Activated naive CD4-positive, alpha-beta T cell treated with Interleukin-2 at 50 U/mL for 16 hours (primary cell): ENCODE results near the gene SYNE2.

Source experiments
- DNase-seq: peaks from one replicate; pipeline ENCODE4 v3.0.0-alpha.2; 2020

SYNE2 gene

DNA sequence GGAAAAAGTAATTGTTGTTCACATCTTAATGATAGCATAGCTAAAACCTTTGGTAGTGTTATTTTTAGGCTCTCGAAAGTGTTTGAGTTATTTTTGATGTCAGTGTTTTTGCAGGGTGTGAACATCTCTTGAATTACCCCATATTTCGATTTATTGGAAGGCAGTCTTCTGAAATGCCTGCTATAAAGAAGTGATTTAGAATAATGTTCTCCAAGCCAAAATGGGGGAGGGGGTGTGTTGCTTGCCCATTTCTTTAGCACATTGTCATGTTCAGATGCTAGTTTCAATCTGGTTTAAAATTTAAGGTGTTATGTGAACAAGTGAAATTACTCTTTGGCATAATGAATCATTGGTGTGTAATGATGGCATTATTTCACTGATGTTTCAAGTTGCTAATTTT, 110.6 kb downstream of the SYNE2 start:
- DNase-seq: no peak

- no peak for DNase-seq
Observed at GRCh38 chr14:63964113-63964512, 111.3 kb downstream of the SYNE2 start.

GRCh38 chr14:63966407-63966806, 113.6 kb downstream of the SYNE2 start:
- no peak for DNase-seq

DNA sequence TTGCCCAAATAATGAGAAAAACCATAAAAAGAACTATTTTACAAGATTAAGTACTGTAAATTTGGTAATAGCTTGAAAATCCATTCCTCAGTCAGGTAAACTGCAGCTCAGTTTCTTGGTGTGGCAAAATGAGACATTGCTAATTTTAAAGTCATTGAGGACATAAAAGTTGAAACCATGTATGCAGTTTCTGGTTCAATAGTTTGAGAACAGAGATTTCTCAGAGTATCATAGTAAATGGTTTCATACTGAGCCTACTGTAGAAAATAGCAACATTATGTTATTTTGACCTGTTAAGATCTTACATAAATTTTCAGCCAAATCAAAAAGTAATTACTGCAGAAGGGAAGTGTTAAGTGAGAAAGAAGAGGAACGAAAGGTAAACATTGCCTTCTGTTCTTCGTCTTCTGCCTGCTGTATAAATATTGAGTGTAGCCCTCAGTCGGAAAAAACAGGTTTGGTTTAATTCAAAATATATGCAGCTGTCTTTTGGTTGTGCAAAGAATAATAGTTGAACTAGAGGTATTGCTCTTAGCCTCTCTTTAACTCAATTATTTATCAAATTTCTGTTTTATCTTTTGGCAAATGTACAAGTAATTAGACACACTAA, 119.6 kb downstream of the SYNE2 start:
- DNase-seq: no peak

- DNase-seq: no peak
Observed at GRCh38 chr14:63974176-63974575, 121.4 kb downstream of the SYNE2 start.

GRCh38 chr14:63981569-63981968, 128.8 kb downstream of the SYNE2 start:
- no peak for DNase-seq

- DNase-seq: no peak
Observed at GRCh38 chr14:63982156-63982555, 129.4 kb downstream of the SYNE2 start.

GRCh38 chr14:63982629-63983028, 129.8 kb downstream of the SYNE2 start:
- no peak for DNase-seq

- no peak for DNase-seq
Observed at GRCh38 chr14:63986789-63987533, 134.2 kb downstream of the SYNE2 start.

GRCh38 chr14:63988579-63988978, 135.8 kb downstream of the SYNE2 start:
- no peak for DNase-seq

DNA sequence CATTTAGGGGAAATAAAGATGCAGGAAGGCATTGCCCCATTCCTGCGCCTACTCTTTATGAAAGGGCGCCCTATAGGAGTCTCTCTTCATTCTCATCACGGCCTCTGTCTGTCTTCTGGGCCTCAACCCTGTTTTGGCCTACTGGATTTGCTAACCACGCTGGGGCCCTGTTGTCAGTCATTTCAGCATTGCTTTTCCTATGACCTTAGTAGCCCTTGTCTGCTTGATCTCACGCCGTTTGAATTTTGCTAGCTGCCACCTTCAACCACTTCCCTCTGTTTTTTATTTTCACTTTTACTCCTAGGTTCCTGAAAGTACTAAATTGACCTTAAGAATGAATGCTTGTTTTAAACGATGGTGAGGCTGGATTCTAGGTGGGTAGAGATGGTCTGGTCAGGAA, 139.0 kb downstream of the SYNE2 start:
- no peak for DNase-seq

DNA sequence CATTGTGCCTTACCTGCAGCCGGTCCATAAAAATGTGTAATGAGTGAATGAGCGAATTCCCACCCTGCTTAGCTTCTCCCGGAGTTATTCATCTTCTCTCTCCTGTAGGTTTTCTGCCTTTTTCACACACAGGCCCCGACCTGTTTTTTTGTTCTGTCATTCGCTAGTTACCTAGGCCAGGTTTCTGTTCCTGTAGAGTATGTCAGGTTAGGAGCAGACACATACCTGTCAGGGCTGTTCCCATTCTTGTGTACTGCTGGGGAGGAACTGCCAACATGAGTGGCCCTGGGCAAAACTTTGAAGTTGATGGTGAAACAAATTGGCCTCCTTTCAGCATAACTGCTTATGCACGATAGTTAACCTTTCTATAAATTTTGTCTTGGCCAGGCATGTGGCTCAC, 140.1 kb downstream of the SYNE2 start:
- DNase-seq: no peak

DNA sequence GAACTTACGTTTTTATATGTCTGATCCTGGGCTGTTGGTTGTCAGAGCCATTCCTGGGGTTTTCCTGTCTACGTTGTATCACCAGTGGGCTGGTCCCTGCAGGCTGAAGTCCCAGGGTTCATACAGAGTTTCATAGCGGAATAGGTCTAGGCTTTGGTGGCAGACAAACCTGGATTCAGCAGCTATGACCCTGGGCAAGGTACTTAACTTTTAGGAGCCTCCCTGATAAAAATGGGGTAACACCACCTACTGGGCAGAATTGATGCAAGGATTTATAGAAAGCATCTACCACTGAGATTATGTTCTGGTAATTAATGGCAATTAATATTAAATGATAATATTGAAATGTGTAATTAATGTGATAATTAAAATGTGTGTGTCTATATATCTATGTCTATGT, 141.2 kb downstream of the SYNE2 start:
- no peak for DNase-seq

DNA sequence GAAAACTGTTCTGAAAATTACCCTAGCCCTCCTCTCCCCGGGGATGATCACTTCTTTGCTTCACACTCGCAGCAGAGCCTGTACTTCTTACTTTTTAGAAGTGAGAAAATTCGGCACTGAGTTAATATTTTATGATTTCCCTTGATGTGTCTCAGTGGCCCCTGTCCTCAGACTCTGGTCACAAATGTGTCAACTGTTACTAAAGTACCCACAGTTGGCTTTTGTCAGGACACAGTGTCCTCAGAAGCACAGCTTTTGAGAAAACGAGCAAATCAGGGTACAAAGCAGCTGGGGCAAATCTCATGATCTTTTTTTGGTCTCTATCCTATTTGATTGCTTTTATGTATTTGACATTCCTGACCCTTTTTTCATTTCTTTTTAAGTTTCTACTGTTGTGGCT, 142.5 kb downstream of the SYNE2 start:
- no peak for DNase-seq

- no peak for DNase-seq
Observed at GRCh38 chr14:63996016-63996415, 143.2 kb downstream of the SYNE2 start.

DNA sequence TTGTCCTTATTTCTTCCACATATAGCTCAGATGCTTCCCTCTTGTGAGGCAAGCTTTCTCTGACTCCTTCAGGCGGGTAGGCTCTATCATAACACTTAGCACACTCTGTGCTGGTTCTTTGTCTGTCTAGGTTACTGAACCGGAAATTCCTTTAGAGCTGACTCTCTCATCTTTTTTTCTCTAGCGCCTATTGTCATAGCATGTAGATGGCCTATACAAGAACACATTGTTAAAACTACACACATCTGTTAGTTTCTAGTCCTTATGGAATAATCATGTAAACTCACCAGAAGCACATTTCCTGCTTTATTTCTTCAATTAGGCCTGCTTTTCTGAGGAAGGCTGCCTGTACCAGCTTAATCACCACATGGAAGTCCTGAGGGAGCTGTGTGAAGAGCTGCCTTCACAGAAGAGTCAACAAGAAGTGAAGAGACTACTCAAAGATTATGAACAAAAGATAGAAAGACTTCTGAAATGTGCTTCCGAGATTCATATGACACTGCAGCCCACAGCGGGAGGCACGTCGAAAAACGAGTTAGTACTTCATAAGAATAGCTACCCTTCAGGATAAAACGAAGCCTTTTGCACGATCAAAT, 143.9 kb downstream of the SYNE2 start:
- DNase-seq: no peak

- DNase-seq: no peak
Observed at GRCh38 chr14:64000749-64001148, 147.9 kb downstream of the SYNE2 start.

GRCh38 chr14:64005822-64006221, 153.0 kb downstream of the SYNE2 start:
- no peak for DNase-seq

DNA sequence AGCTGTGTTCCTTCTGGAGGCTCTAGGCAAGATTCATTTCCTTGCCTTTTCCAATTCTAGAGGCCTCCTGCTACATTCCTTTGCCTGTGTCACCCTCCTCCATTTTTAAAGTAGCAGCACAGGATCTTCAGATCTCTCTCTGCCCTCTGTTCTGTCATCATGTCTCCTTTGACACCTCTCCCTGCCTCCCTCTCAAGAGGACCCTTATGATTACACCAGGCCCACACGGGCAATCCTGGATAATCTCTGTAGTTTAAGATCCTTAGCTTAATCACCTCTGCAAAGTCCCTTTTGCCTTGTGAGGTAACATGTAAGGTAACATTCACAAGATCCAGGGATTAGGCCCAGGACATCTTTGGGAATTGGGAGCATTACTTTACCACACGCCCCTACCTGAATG, 155.2 kb downstream of the SYNE2 start:
- DNase-seq: no peak

- DNase-seq: no peak
Observed at GRCh38 chr14:64012003-64012402, 159.2 kb downstream of the SYNE2 start.

GRCh38 chr14:64012720-64013119, 159.9 kb downstream of the SYNE2 start:
- no peak for DNase-seq

DNA sequence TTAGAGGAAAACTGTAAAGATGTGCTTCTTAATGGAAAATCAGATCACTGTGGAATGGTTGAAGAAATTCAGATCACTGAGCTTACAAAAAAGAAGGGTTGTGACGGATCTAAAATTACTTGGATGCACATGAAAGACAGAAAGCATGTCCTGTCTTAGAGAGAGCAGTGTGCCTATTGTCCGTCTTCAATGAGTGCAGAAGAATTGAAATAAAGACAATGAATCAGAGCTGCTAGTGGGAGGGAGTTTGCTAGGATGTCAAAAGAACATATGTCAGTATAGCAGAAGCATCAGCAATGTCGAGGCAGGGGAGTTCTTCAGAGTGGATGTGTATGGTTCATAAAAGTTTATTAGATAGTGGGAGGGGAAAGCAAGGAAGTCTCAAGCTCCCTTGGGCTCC, 172.7 kb downstream of the SYNE2 start:
- DNase-seq: no peak

DNA sequence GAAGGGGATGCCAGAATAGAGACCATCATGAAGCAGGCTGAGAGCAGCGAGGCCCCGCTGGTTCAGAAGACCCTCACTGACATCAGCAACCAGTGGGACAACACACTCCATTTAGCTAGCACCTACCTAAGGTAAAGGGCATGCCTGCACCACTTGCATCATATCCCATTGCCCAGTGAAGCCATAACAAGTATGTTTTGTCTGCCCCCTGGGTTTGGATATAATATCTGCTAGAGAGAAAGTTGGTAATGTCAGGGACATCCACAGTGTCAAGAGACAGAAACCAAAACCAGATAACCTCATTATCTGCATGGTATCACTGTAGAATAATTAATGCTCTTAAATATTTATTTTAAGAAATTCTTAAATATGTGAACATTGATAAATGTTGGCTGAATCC, 173.8 kb downstream of the SYNE2 start:
- DNase-seq: no peak

GRCh38 chr14:64035143-64035542, 182.3 kb downstream of the SYNE2 start:
- no peak for DNase-seq
